Activated CD4-positive, alpha-beta T cell treated with anti-CD3 and anti-CD28 coated beads for 4 hours (primary cell): Measurements from ENCODE around the gene POMGNT2.

Source experiments
- DNase-seq, 2 donors: peaks; one replicate each; pipeline ENCODE4 v3.0.0-alpha.2; 2020

POMGNT2 gene

GRCh38 chr3:43102773-43103480 lies 3.0 kb downstream of the POMGNT2 start:
- no peak for DNase-seq

GRCh38 chr3:43098761-43099160 lies 7.1 kb downstream of the POMGNT2 start:
- no peak for DNase-seq

- DNase-seq, result no peak
These were observed 8.3 kb downstream of the POMGNT2 start for GRCh38 chr3:43097400-43098080.

- no peak for DNase-seq
These were observed 9.1 kb downstream of the POMGNT2 start for GRCh38 chr3:43096761-43097160.

- no peak for DNase-seq
These were observed 10.5 kb downstream of the POMGNT2 start for GRCh38 chr3:43095370-43095769.

GRCh38 chr3:43094851-43095250 lies 11.0 kb downstream of the POMGNT2 start:
- DNase-seq, result no peak

- DNase-seq, result no peak
These were observed 11.5 kb downstream of the POMGNT2 start for GRCh38 chr3:43094381-43094780.

GRCh38 chr3:43093974-43094373 lies 11.9 kb downstream of the POMGNT2 start:
- DNase-seq, result no peak

- no peak for DNase-seq
These were observed 12.9 kb downstream of the POMGNT2 start for GRCh38 chr3:43093006-43093405.

- no peak for DNase-seq
These were observed 14.4 kb downstream of the POMGNT2 start for GRCh38 chr3:43091481-43091880.

- DNase-seq, result no peak
These were observed 15.6 kb downstream of the POMGNT2 start for GRCh38 chr3:43090238-43090637.

GRCh38 chr3:43089081-43089480 lies 16.8 kb downstream of the POMGNT2 start:
- DNase-seq, result no peak

- no peak for DNase-seq
These were observed 18.6 kb downstream of the POMGNT2 start for GRCh38 chr3:43087249-43087776.

GRCh38 chr3:43086460-43087165 lies 19.3 kb downstream of the POMGNT2 start:
- no peak for DNase-seq

GRCh38 chr3:43082457-43082856 lies 23.4 kb downstream of the POMGNT2 start:
- DNase-seq, result no peak

GRCh38 chr3:43081796-43082195 lies 24.1 kb downstream of the POMGNT2 start:
- no peak for DNase-seq

GRCh38 chr3:43080726-43081568 lies 24.9 kb downstream of the POMGNT2 start:
- no peak for DNase-seq

- DNase-seq, result no peak
These were observed 26.1 kb downstream of the POMGNT2 start for GRCh38 chr3:43079536-43080332.

GRCh38 chr3:43077707-43078106 lies 28.2 kb downstream of the POMGNT2 start:
- no peak for DNase-seq

GRCh38 chr3:43077261-43077660 lies 28.6 kb downstream of the POMGNT2 start:
- DNase-seq, result no peak

- no peak for DNase-seq
These were observed 29.0 kb downstream of the POMGNT2 start for GRCh38 chr3:43076857-43077256.
